LNCaP clone FGC (cell line): Measurements from ENCODE around the gene MEF2D.

Experiments used
- DNase-seq: peaks from one replicate; pipeline ENCODE4 v3.0.0-alpha.2; 2011; ENCODE audit warnings: low read depth
- H3K4me3 ChIP-seq: 2 replicates; pipeline ENCODE4 v1.5.1; 2011; ENCODE audit warnings: mild to moderate bottlenecking, low read depth, low read length, control low read depth
- TF ChIP-seq, protein P1 (sequence below): IDR thresholded peaks from 2 replicates; pipeline ENCODE4 v1.5.1; 2012; ENCODE audit warnings: mild to moderate bottlenecking; ENCODE audit not compliant: control insufficient read depth, insufficient read depth; ENCODE audit errors: extremely low read depth

The MEF2D gene

DNA sequence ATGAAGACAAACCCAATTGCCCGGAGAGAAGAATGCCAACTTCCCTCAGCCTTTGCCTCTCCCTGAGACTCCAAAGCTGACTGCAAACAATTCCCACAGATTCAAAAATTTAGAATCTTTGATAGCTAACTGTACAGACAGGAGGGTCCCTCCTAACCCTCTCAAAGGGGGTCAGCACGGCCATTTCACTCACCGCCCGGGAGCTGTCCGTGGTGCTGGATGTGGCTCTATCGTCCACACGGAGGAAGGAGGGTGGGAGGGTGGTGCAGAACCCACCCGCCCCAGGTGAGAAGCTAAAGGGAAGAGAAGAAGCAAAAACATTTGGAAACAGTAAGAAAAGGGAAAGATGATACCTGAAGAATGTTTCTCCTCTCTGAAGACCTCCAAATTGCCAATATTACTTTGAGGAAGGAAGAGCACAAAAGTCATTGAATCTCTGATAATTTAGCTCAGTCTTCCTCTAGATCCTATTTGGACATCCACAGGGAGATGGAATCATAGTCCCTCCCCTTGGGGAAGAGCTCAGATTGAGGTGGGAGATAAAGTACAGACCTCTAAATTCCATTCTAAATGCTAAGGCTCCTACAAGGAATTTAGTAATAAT lies 86.0 kb downstream of the MEF2D start:
- no peak for DNase-seq
- H3K4me3 ChIP-seq, result no peak overlapping the region
- TF ChIP-seq, protein P1, sequence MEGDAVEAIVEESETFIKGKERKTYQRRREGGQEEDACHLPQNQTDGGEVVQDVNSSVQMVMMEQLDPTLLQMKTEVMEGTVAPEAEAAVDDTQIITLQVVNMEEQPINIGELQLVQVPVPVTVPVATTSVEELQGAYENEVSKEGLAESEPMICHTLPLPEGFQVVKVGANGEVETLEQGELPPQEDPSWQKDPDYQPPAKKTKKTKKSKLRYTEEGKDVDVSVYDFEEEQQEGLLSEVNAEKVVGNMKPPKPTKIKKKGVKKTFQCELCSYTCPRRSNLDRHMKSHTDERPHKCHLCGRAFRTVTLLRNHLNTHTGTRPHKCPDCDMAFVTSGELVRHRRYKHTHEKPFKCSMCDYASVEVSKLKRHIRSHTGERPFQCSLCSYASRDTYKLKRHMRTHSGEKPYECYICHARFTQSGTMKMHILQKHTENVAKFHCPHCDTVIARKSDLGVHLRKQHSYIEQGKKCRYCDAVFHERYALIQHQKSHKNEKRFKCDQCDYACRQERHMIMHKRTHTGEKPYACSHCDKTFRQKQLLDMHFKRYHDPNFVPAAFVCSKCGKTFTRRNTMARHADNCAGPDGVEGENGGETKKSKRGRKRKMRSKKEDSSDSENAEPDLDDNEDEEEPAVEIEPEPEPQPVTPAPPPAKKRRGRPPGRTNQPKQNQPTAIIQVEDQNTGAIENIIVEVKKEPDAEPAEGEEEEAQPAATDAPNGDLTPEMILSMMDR, result no peak
